H9 (cell line): ENCODE data around the gene EDC3. TPM values are rescaled to one million over a fixed set of nuclear protein-coding genes. Genes with fewer than 3 reads are reported as not detected.

Experiments used
- DNase-seq: peaks from one replicate; pipeline ENCODE4 v3.0.0-alpha.2; 2017
- H2AFZ ChIP-seq: one replicate; pipeline ENCODE4 v1.6.1; 2013; ENCODE audit warnings: mild to moderate bottlenecking, low read length, control low read depth, moderate library complexity
- H2AK5ac ChIP-seq: 2 replicates; pipeline ENCODE4 v1.6.1; 2013; ENCODE audit warnings: low read length, control low read depth, mixed read lengths; ENCODE audit not compliant: insufficient read length
- H2BK120ac ChIP-seq: one replicate; pipeline ENCODE4 v1.6.1; 2013; ENCODE audit warnings: low read depth, mild to moderate bottlenecking, low read length, control low read depth, inconsistent platforms; ENCODE audit not compliant: poor library complexity, severe bottlenecking
- H2BK12ac ChIP-seq: 2 replicates; pipeline ENCODE4 v1.6.1; 2013; ENCODE audit warnings: low read length, control low read depth, mixed read lengths, low read depth; ENCODE audit not compliant: insufficient read length
- H2BK15ac ChIP-seq: 2 replicates; pipeline ENCODE4 v1.6.1; 2013; ENCODE audit warnings: low read depth, low read length, control low read depth
- H2BK20ac ChIP-seq: one replicate; pipeline ENCODE4 v1.6.1; 2013; ENCODE audit warnings: low read depth, mild to moderate bottlenecking, low read length, control low read depth, inconsistent platforms; ENCODE audit not compliant: poor library complexity, severe bottlenecking
- H2BK5ac ChIP-seq: 2 replicates; pipeline ENCODE4 v1.6.1; 2013; ENCODE audit warnings: low read length, control low read depth, mixed read lengths; ENCODE audit not compliant: insufficient read length
- H3K14ac ChIP-seq: 2 replicates; pipeline ENCODE4 v1.6.1; 2013; ENCODE audit warnings: low read length, control low read depth; ENCODE audit not compliant: insufficient read depth
- H3K18ac ChIP-seq: 2 replicates; pipeline ENCODE4 v1.6.1; 2013; ENCODE audit warnings: low read depth, mild to moderate bottlenecking, mixed read lengths, low read length, control low read depth; ENCODE audit not compliant: insufficient read length
- H3K23ac ChIP-seq: 2 replicates; pipeline ENCODE4 v1.6.1; 2013; ENCODE audit warnings: low read length, control low read depth, mixed read lengths, low read depth; ENCODE audit not compliant: insufficient read length
- H3K23me2 ChIP-seq: 2 replicates; pipeline ENCODE4 v1.6.1; 2013; ENCODE audit warnings: low read depth, mild to moderate bottlenecking, mixed read lengths, low read length, control low read depth; ENCODE audit not compliant: insufficient read length, poor library complexity, severe bottlenecking
- H3K27ac ChIP-seq: 2 replicates; pipeline ENCODE4 v1.5.1; 2013; ENCODE audit warnings: low read length, control low read depth, mixed read lengths, low read depth; ENCODE audit not compliant: insufficient read length
- H3K27me3 ChIP-seq: 2 replicates; pipeline ENCODE4 v1.6.1; 2013; ENCODE audit warnings: low read length, control low read depth, inconsistent platforms; ENCODE audit not compliant: insufficient read depth
- H3K4ac ChIP-seq: 2 replicates; pipeline ENCODE4 v1.6.1; 2013; ENCODE audit warnings: low read depth, mild to moderate bottlenecking, control low read depth, inconsistent platforms, low read length, moderate library complexity
- H3K4me1 ChIP-seq: 2 replicates; pipeline ENCODE4 v1.6.1; 2013; ENCODE audit warnings: low read length, control low read depth, inconsistent platforms; ENCODE audit not compliant: insufficient read depth
- H3K4me2 ChIP-seq: 2 replicates; pipeline ENCODE4 v1.6.1; 2013; ENCODE audit warnings: low read length, control low read depth, mixed read lengths; ENCODE audit not compliant: insufficient read length, insufficient read depth
- H3K56ac ChIP-seq: 2 replicates; pipeline ENCODE4 v1.6.1; 2013; ENCODE audit warnings: low read depth, mild to moderate bottlenecking, mixed read lengths, low read length, control low read depth; ENCODE audit not compliant: insufficient read length
- H3K79me1 ChIP-seq: 2 replicates; pipeline ENCODE4 v1.6.1; 2013; ENCODE audit warnings: low read depth, mild to moderate bottlenecking, moderate library complexity, low read length, control low read depth, inconsistent platforms; ENCODE audit not compliant: insufficient read depth, poor library complexity, severe bottlenecking
- H3K79me2 ChIP-seq: 2 replicates; pipeline ENCODE4 v1.6.1; 2013; ENCODE audit warnings: low read length, control low read depth, inconsistent platforms; ENCODE audit not compliant: insufficient read depth
- H3K9ac ChIP-seq: 2 replicates; pipeline ENCODE4 v1.6.1; 2013; ENCODE audit warnings: low read length, control low read depth, mixed read lengths; ENCODE audit not compliant: insufficient read length; ENCODE audit errors: extremely low read depth
- H3K9me3 ChIP-seq: one replicate; pipeline ENCODE4 v1.6.1; 2013; ENCODE audit warnings: low read depth, low read length, inconsistent platforms; ENCODE audit not compliant: control insufficient read depth
- H3T11ph ChIP-seq: one replicate; pipeline ENCODE4 v1.6.1; 2013; ENCODE audit warnings: mild to moderate bottlenecking, low read length, control low read depth, inconsistent platforms
- H4K20me1 ChIP-seq: one replicate; pipeline ENCODE4 v1.6.1; 2013; ENCODE audit not compliant: control insufficient read depth, insufficient read length, insufficient read depth
- H4K5ac ChIP-seq: 2 replicates; pipeline ENCODE4 v1.6.1; 2013; ENCODE audit warnings: low read depth, mild to moderate bottlenecking, mixed read lengths, low read length, control low read depth; ENCODE audit not compliant: insufficient read length
- H4K8ac ChIP-seq: replicated peaks from 2 replicates; pipeline ENCODE4 v1.6.1; 2013; ENCODE audit warnings: low read length, control low read depth, mixed read lengths, low read depth; ENCODE audit not compliant: insufficient read length
- H4K91ac ChIP-seq: 2 replicates; pipeline ENCODE4 v1.6.1; 2013; ENCODE audit warnings: low read depth, mild to moderate bottlenecking, moderate library complexity, mixed read lengths, low read length, control low read depth; ENCODE audit not compliant: insufficient read length
- H3K27ac Mint-ChIP-seq, 3 experiments: 2 replicates in 2 of 3; 3 replicates in 1 of 3; pipeline ENCODE4 v1.8.0; 2020 to 2021; ENCODE audit warnings: mixed read lengths in 3 of 3, mild to moderate bottlenecking in 1 of 3, moderate library complexity in 1 of 3
- H3K27me3 Mint-ChIP-seq: 2 replicates; pipeline ENCODE4 v1.8.0; 2021; ENCODE audit warnings: low read depth, mild to moderate bottlenecking, moderate library complexity, mixed read lengths
- H3K36me3 Mint-ChIP-seq, 3 experiments: 2 replicates in 2 of 3; 3 replicates in 1 of 3; pipeline ENCODE4 v1.8.0; 2020 to 2021; ENCODE audit warnings: low read depth in 3 of 3, mixed read lengths in 3 of 3; ENCODE audit not compliant: insufficient read depth in 1 of 3
- H3K4me1 Mint-ChIP-seq, 2 experiments: 2 replicates each; pipeline ENCODE4 v1.8.0; 2020; ENCODE audit warnings: mixed read lengths in 2 of 2
- H3K4me3 Mint-ChIP-seq, 2 experiments: 2 replicates in 1 of 2; 3 replicates in 1 of 2; pipeline ENCODE4 v1.8.0; 2020 to 2021; ENCODE audit warnings: mild to moderate bottlenecking in 2 of 2, mixed read lengths in 2 of 2, moderate library complexity in 1 of 2
- H3K9me3 Mint-ChIP-seq, 2 experiments: 2 replicates in 1 of 2; 3 replicates in 1 of 2; pipeline ENCODE4 v1.8.0; 2020; ENCODE audit warnings: mild to moderate bottlenecking in 2 of 2, mixed read lengths in 2 of 2, moderate library complexity in 1 of 2
- CTCF ChIP-seq: fragments of 200-600 bp; sonication (generic); conservative IDR thresholded peaks from 3 replicates; pipeline ENCODE4 v1.8.0; 2021; ENCODE audit warnings: antibody characterized with exemption, mild to moderate bottlenecking
- WGBS: extraction: QIAGEN DNeasy Blood & Tissue Kit; methylation state at CpG from one replicate; pipeline ENCODE4 v1.1.7; 2013; ENCODE audit warnings: missing lambda C conversion rate, low lambda C conversion rate, mixed read lengths; ENCODE audit not compliant: insufficient read length; ENCODE audit errors: extremely low coverage; 5-methylcytosine and 5-hydroxymethylcytosine counted together
- total RNA-seq: library from RNA; stranded (reverse); gene quantifications from 2 replicates; pipeline ENCODE4 v1.2.1, GENCODE V29; 2021

EDC3 gene
- total RNA-seq, 1 experiment from 2014 or later: 60.5 TPM

- no peak overlapping the region for H3K4me2 ChIP-seq
- no peaks in the 10 kb centered on the region for H3K27me3 ChIP-seq
- no peak overlapping the region for H3K9ac ChIP-seq
- H4K20me1 ChIP-seq: no peaks in the 10 kb centered on the region
- H3K79me1 ChIP-seq: no peaks in the 10 kb centered on the region
- Mint-ChIP-seq H3K27ac (no peak overlapping the region), H3K9me3 (no peaks in the 10 kb centered on the region), H3K4me3 (no peak overlapping the region), H3K27me3 (no peaks in the 10 kb centered on the region; the same call in 1 of the 2 replicates), H3K4me1 (peaks cover 0 to 2% of the 10 kb centered on the region in 2 experiments; a peak in 2 of 4 replicates), H3K36me3 (peaks cover 46 to 81% (median 80%) of the 10 kb centered on the region in 3 experiments; a peak in 6 of 7 replicates)
- H2AFZ ChIP-seq: no peak overlapping the region
- no peak overlapping the region for H3K23ac ChIP-seq
- H2BK5ac ChIP-seq: no peak overlapping the region
- H3K18ac ChIP-seq: no peak overlapping the region
- WGBS: no CpG with 5 or more reads among the region's 10 CpGs
- H3K79me2 ChIP-seq: no peaks in the 10 kb centered on the region
- no peak overlapping the region for H2BK12ac ChIP-seq
- H3K14ac ChIP-seq: no peak overlapping the region
- H2BK120ac ChIP-seq: no peak overlapping the region
- no peaks in the 10 kb centered on the region for H3K23me2 ChIP-seq
- H3K27ac ChIP-seq: no peak overlapping the region
- H4K5ac ChIP-seq: no peak overlapping the region
- H3K4ac ChIP-seq: no peak overlapping the region
- no peak overlapping the region for H2BK20ac ChIP-seq
- no peak overlapping the region for H3T11ph ChIP-seq
- no peak overlapping the region for H3K56ac ChIP-seq
- H4K8ac ChIP-seq: no peak overlapping the region
- no peak for TF ChIP-seq CTCF
- no peak overlapping the region for H4K91ac ChIP-seq
- H2AK5ac ChIP-seq: no peak overlapping the region
- no peaks in the 10 kb centered on the region for H3K9me3 ChIP-seq
- H2BK15ac ChIP-seq: no peak overlapping the region
- no peaks in the 10 kb centered on the region for H3K4me1 ChIP-seq
- no peak for DNase-seq
These were observed 68.8 kb downstream of the EDC3 start for GRCh38 chr15:74626752-74627692.
